ENCODE measurements around the gene FMNL1. TPM values are rescaled to one million over a fixed set of nuclear protein-coding genes. Genes with fewer than 3 reads are reported as not detected.

Gene FMNL1
- total RNA-seq, 1 experiment from 2014 or later, result 3.0 TPM

- Histone ChIP-seq H3K36me3 (ENCODE audit: control insufficient read depth, insufficient read depth, low read length) (no peaks in the 10 kb centered on the region), H3K4me1 (no peaks in the 10 kb centered on the region), H3K4me3 (ENCODE audit: low read depth, low read length) (no peak overlapping the region), H3K27me3 (replicated peaks; ENCODE audit: control insufficient read depth, insufficient read depth, low read length) (no peaks in the 10 kb centered on the region), H3K9me3 (no peaks in the 10 kb centered on the region)
- POLR2A ChIA-PET, result no interaction called here
- TF ChIP-seq CTCF (IDR thresholded peaks at IDR 0.05; ENCODE audit: insufficient read depth in 1 of 2, low read depth in 1 of 2, low read length in 1 of 2, severe bottlenecking in 1 of 2, unreplicated experiment in 1 of 2), result no peak
- no peak for DNase-seq
- Mint-ChIP-seq H3K36me3 (ENCODE audit: insufficient read depth, unreplicated experiment) (peaks cover 10% of the 10 kb centered on the region), H3K27ac (ENCODE audit: unreplicated experiment) (no peak overlapping the region), H3K4me3 (ENCODE audit: unreplicated experiment) (no peak overlapping the region), H3K27me3 (ENCODE audit: insufficient read depth, unreplicated experiment) (no peaks in the 10 kb centered on the region), H3K4me1 (ENCODE audit: low read depth, unreplicated experiment) (no peaks in the 10 kb centered on the region), H3K9me3 (ENCODE audit: unreplicated experiment) (no peaks in the 10 kb centered on the region)
- CTCF ChIA-PET, result interaction anchor here (0.7 kb wide), 1 partner anchor 84 kb away, joined by 3 read pairs; no protein-coding TSS in a partner anchor
- BruUV-seq (replicated peaks), result no TSS peak
- intact Hi-C loops (cut with micrococcal nuclease; ENCODE audit: unreplicated experiment), result no loop called here
Observed at GRCh38 chr17:45260204-45260783, 38.6 kb downstream of the FMNL1 start.

- BruUV-seq (replicated peaks), result no TSS peak
- peaks cover 3% of the 10 kb centered on the region; the same call in 1 of the 2 replicates for H3K4me1 ChIP-seq
- Mint-ChIP-seq H3K4me1 (ENCODE audit: low read depth, unreplicated experiment) (no peaks in the 10 kb centered on the region), H3K36me3 (ENCODE audit: insufficient read depth, unreplicated experiment) (peaks cover 11% of the 10 kb centered on the region), H3K4me3 (ENCODE audit: unreplicated experiment) (no peak within 1 kb of the TSS), H3K9me3 (ENCODE audit: unreplicated experiment) (no peaks in the 10 kb centered on the region), H3K27ac (ENCODE audit: unreplicated experiment) (no peak within 1 kb of the TSS), H3K27me3 (ENCODE audit: insufficient read depth, unreplicated experiment) (no peaks in the 10 kb centered on the region)
- no peaks in the 10 kb centered on the region for H3K9me3 ChIP-seq
- H3K36me3 ChIP-seq (ENCODE audit: control insufficient read depth, insufficient read depth, low read length), result no peaks in the 10 kb centered on the region; the same call in 1 of the 2 replicates
- no peak within 1 kb of the TSS for H3K4me3 ChIP-seq (ENCODE audit: low read depth, low read length)
- intact Hi-C loops (cut with micrococcal nuclease; ENCODE audit: unreplicated experiment), result no loop called here
- TF ChIP-seq CTCF (IDR thresholded peaks at IDR 0.05; ENCODE audit: insufficient read depth in 1 of 2, low read depth in 1 of 2, low read length in 1 of 2, severe bottlenecking in 1 of 2, unreplicated experiment in 1 of 2), result no peak
- CTCF ChIA-PET, result interaction anchor here (0.6 kb wide), 2 partner anchors 65 to 164 kb away, joined by 3 to 4 read pairs; no protein-coding TSS in a partner anchor
- DNase-seq, result no peak
- POLR2A ChIA-PET, result no interaction called here
- no peaks in the 10 kb centered on the region for H3K27me3 ChIP-seq (replicated peaks; ENCODE audit: control insufficient read depth, insufficient read depth, low read length)
Observed at GRCh38 chr17:45261577-45262515, 40.2 kb downstream of the FMNL1 start, which contains the start of gene SPATA32. Gene SPATA32, minus strand, starts transcription at chr17:45262094. Its CDS starts 78 bp downstream, at chr17:45262016.
